HL-60 (cell line): Measurements from ENCODE around the gene GNPAT.

Experiments
- DNase-seq, 2 experiments: peaks; one replicate each; pipeline ENCODE4 v3.0.0-alpha.2; 2010 to 2020; ENCODE audit warnings: low read depth in 1 of 2, low spot score in 1 of 2
- H3K27ac ChIP-seq: fragments of 250-450 bp; sonication (Bioruptor Pico); replicated peaks from 2 replicates; pipeline ENCODE4 v1.5.1; 2020; ENCODE audit warnings: mild to moderate bottlenecking, moderate library complexity
- H3K27me3 ChIP-seq: fragments of 250-450 bp; sonication (Bioruptor Pico); 2 replicates; pipeline ENCODE4 v1.5.1; 2021; ENCODE audit warnings: mild to moderate bottlenecking, moderate library complexity; ENCODE audit not compliant: insufficient read depth, poor library complexity, severe bottlenecking
- H3K4me3 ChIP-seq: replicated peaks from 2 replicates; pipeline ENCODE4 v1.5.1; 2011; ENCODE audit warnings: mild to moderate bottlenecking, control low read depth, low read length; ENCODE audit not compliant: insufficient read depth
- GABPA ChIP-seq: IDR thresholded peaks from 2 replicates; pipeline ENCODE4 v1.6.1; 2012; ENCODE audit warnings: low read depth
- POLR2AphosphoS5 ChIP-seq: IDR thresholded peaks from 2 replicates; pipeline ENCODE4 v1.6.1; 2012; ENCODE audit warnings: low read depth
- REST ChIP-seq: IDR thresholded peaks from 2 replicates; pipeline ENCODE4 v1.6.1; 2012; ENCODE audit warnings: low read depth; ENCODE audit not compliant: insufficient replicate concordance
- SPI1 ChIP-seq: IDR thresholded peaks from 2 replicates; pipeline ENCODE4 v1.6.1; 2012; ENCODE audit warnings: low read depth, mild to moderate bottlenecking, borderline replicate concordance
- TF ChIP-seq, protein P1 (sequence below): IDR thresholded peaks from one replicate; pipeline ENCODE4 v1.5.1; 2011; ENCODE audit warnings: low read length, control low read depth, inconsistent platforms; ENCODE audit not compliant: insufficient read depth

GNPAT gene

DNA sequence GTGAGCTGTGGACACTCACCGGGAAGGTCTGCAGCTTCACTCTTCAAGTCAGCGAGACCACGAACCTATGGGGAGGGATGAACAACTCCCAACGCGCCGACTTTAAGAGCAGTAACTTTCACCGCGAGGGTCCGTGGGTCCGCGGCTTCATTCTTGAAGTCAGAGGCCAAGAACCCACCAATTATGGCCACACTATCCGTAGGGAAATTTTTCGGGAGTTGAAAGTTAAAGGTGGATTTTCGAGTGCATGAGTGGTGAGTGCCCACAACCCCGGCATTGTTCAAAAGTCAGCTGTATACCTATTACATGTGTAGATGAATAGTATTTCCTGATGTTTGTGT is 77.0 kb downstream of the GNPAT start:
- Histone ChIP-seq H3K4me3 (no peak overlapping the region), H3K27ac (no peak overlapping the region), H3K27me3 (no peaks in the 10 kb centered on the region)
- TF ChIP-seq SPI1 (no peak), REST (no peak), POLR2AphosphoS5 (no peak), GABPA (no peak)
- TF ChIP-seq, protein P1, sequence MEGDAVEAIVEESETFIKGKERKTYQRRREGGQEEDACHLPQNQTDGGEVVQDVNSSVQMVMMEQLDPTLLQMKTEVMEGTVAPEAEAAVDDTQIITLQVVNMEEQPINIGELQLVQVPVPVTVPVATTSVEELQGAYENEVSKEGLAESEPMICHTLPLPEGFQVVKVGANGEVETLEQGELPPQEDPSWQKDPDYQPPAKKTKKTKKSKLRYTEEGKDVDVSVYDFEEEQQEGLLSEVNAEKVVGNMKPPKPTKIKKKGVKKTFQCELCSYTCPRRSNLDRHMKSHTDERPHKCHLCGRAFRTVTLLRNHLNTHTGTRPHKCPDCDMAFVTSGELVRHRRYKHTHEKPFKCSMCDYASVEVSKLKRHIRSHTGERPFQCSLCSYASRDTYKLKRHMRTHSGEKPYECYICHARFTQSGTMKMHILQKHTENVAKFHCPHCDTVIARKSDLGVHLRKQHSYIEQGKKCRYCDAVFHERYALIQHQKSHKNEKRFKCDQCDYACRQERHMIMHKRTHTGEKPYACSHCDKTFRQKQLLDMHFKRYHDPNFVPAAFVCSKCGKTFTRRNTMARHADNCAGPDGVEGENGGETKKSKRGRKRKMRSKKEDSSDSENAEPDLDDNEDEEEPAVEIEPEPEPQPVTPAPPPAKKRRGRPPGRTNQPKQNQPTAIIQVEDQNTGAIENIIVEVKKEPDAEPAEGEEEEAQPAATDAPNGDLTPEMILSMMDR, result no peak
- DNase-seq, result no peak

- H3K4me3 ChIP-seq, result no peak overlapping the region
- TF ChIP-seq REST, result no peak
- TF ChIP-seq POLR2AphosphoS5, result no peak
- no peak for TF ChIP-seq GABPA
- TF ChIP-seq SPI1, result no peak
- TF ChIP-seq, protein P1, result no peak
- H3K27ac ChIP-seq, result no peak overlapping the region
- DNase-seq, result no peak
- no peaks in the 10 kb centered on the region for H3K27me3 ChIP-seq
Observed at GRCh38 chr1:231318568-231318967, 77.6 kb downstream of the GNPAT start.

GRCh38 chr1:231319080-231319479 is 78.1 kb downstream of the GNPAT start:
- TF ChIP-seq, protein P1, result no peak
- TF ChIP-seq REST (no peak), SPI1 (no peak), GABPA (no peak), POLR2AphosphoS5 (no peak)
- H3K27me3 ChIP-seq, result no peaks in the 10 kb centered on the region
- no peak overlapping the region for H3K4me3 ChIP-seq
- no peak overlapping the region for H3K27ac ChIP-seq
- no peak for DNase-seq
